Smooth muscle cell (in vitro differentiated cells): ENCODE data around the gene RALGAPA2. TPM values are rescaled to one million over a fixed set of nuclear protein-coding genes. Genes with fewer than 3 reads are reported as not detected.

ENCODE experiments used
- DNase-seq: peaks from one replicate; lab custom pipeline; 2025; ENCODE audit not compliant: unreplicated experiment; lab: John Stamatoyannopoulos, UW
- H2AFZ ChIP-seq: fragments of 200-600 bp; sonication (generic); 2 replicates; pipeline ENCODE4 v1.6.0; 2016; ENCODE audit warnings: antibody characterized with exemption, low read depth, mild to moderate bottlenecking
- H3F3A ChIP-seq: fragments of 200-600 bp; sonication (generic); 2 replicates; pipeline ENCODE4 v1.6.0; 2017; ENCODE audit warnings: antibody characterized with exemption, low read depth
- H3K27ac ChIP-seq: fragments of 200-600 bp; sonication (generic); 2 replicates; pipeline ENCODE4 v1.5.1; 2016; ENCODE audit warnings: low read depth, mild to moderate bottlenecking
- H3K27me3 ChIP-seq: fragments of 200-600 bp; sonication (generic); 2 replicates; pipeline ENCODE4 v1.6.1; 2016; ENCODE audit warnings: low read depth, mild to moderate bottlenecking
- H3K36me3 ChIP-seq: fragments of 200-600 bp; sonication (generic); 2 replicates; pipeline ENCODE4 v1.5.1; 2016; ENCODE audit warnings: low read depth
- H3K4me1 ChIP-seq: fragments of 200-600 bp; sonication (generic); 2 replicates; pipeline ENCODE4 v1.5.1; 2016; ENCODE audit warnings: low read depth
- H3K4me2 ChIP-seq: fragments of 200-600 bp; sonication (generic); 2 replicates; pipeline ENCODE4 v1.6.0; 2016; ENCODE audit warnings: mild to moderate bottlenecking
- H3K4me3 ChIP-seq: fragments of 200-600 bp; sonication (generic); 2 replicates; pipeline ENCODE4 v1.5.1; 2016; ENCODE audit warnings: mild to moderate bottlenecking
- H3K79me2 ChIP-seq: fragments of 200-600 bp; sonication (generic); 2 replicates; pipeline ENCODE4 v1.6.0; 2016; ENCODE audit warnings: low read depth, mild to moderate bottlenecking
- H3K9ac ChIP-seq: fragments of 200-600 bp; sonication (generic); 2 replicates; pipeline ENCODE4 v1.6.0; 2016; ENCODE audit warnings: low read depth
- H3K9me3 ChIP-seq: fragments of 200-600 bp; sonication (generic); replicated peaks from 2 replicates; pipeline ENCODE4 v1.5.1; 2016; ENCODE audit warnings: low read depth
- H4K20me1 ChIP-seq: fragments of 200-600 bp; sonication (generic); 2 replicates; pipeline ENCODE4 v1.6.0; 2016; ENCODE audit warnings: low read depth
- CTCF ChIP-seq: fragments of 200-600 bp; sonication (generic); IDR thresholded peaks from 2 replicates; pipeline ENCODE4 v1.5.1; 2017; ENCODE audit warnings: borderline replicate concordance, mild to moderate bottlenecking, antibody characterized with exemption; ENCODE audit not compliant: insufficient read depth, poor library complexity, severe bottlenecking
- WGBS: methylation state at CpG from one replicate; pipeline ENCODE4 v1.1.7; 2016; ENCODE audit warnings: low lambda C conversion rate; 5-methylcytosine and 5-hydroxymethylcytosine counted together
- polyA plus RNA-seq: library from polyadenylated mRNA; unstranded; fragments of >200 nt; fragmentation: Nextera tagmentation; extraction: Ambion mirVana; gene quantifications from 2 replicates; pipeline ENCODE4 v1.2.1, GENCODE V29; 2016
- total RNA-seq: library from RNA; depleted of rRNA; stranded (reverse); fragments of >200 nt; gene quantifications from 2 replicates; pipeline ENCODE4 v1.2.3, GENCODE V29; 2014

RALGAPA2 gene
- total and polyA plus RNA-seq, 2 experiments from 2014 or later = 3.5 to 6.2 TPM

- no peak overlapping the region for H3K4me3 ChIP-seq
- no peaks in the 10 kb centered on the region for H3K79me2 ChIP-seq
- H3K27ac ChIP-seq = no peak overlapping the region
- no peaks in the 10 kb centered on the region for H3F3A ChIP-seq
- no peak overlapping the region for H3K4me2 ChIP-seq
- no peak overlapping the region for H2AFZ ChIP-seq
- no peak overlapping the region for H3K9ac ChIP-seq
- H3K4me1 ChIP-seq = no peaks in the 10 kb centered on the region
- TF ChIP-seq CTCF = no peak
- H3K36me3 ChIP-seq = no peaks in the 10 kb centered on the region
- no peaks in the 10 kb centered on the region for H3K27me3 ChIP-seq
- no peak for DNase-seq
- H4K20me1 ChIP-seq = no peaks in the 10 kb centered on the region
- H3K9me3 ChIP-seq = no peaks in the 10 kb centered on the region
- 93% methylated on average over 2 of the region's 2 CpGs for WGBS
Observed at GRCh38 chr20:20624914-20625313, 87.5 kb downstream of the RALGAPA2 start.

GRCh38 chr20:20621195-20621594 is 91.2 kb downstream of the RALGAPA2 start:
- no peaks in the 10 kb centered on the region for H4K20me1 ChIP-seq
- H3K79me2 ChIP-seq = no peaks in the 10 kb centered on the region
- no peak for TF ChIP-seq CTCF
- no peak overlapping the region for H2AFZ ChIP-seq
- H3K27me3 ChIP-seq = no peaks in the 10 kb centered on the region
- H3K4me2 ChIP-seq = no peak overlapping the region
- 82% methylated on average over 1 of the region's 1 CpG for WGBS
- no peak overlapping the region for H3K9ac ChIP-seq
- DNase-seq = no peak
- no peaks in the 10 kb centered on the region for H3F3A ChIP-seq
- no peaks in the 10 kb centered on the region for H3K9me3 ChIP-seq
- H3K4me3 ChIP-seq = no peak overlapping the region
- no peaks in the 10 kb centered on the region for H3K36me3 ChIP-seq
- H3K27ac ChIP-seq = no peak overlapping the region
- H3K4me1 ChIP-seq = no peaks in the 10 kb centered on the region

GRCh38 chr20:20614391-20614790 is 98.1 kb downstream of the RALGAPA2 start:
- H3K4me1 ChIP-seq = no peaks in the 10 kb centered on the region
- no peak overlapping the region for H2AFZ ChIP-seq
- H4K20me1 ChIP-seq = no peaks in the 10 kb centered on the region
- TF ChIP-seq CTCF = no peak
- no peaks in the 10 kb centered on the region for H3K36me3 ChIP-seq
- H3K79me2 ChIP-seq = no peaks in the 10 kb centered on the region
- H3K9me3 ChIP-seq = no peaks in the 10 kb centered on the region
- no peak overlapping the region for H3K27ac ChIP-seq
- no peak overlapping the region for H3K9ac ChIP-seq
- no peak overlapping the region for H3K4me2 ChIP-seq
- no peak for DNase-seq
- H3F3A ChIP-seq = no peaks in the 10 kb centered on the region
- no peaks in the 10 kb centered on the region for H3K27me3 ChIP-seq
- no peak overlapping the region for H3K4me3 ChIP-seq
- WGBS = 95% methylated on average over 3 of the region's 3 CpGs

- DNase-seq = no peak
Observed at GRCh38 chr20:20612251-20612650, 100.2 kb downstream of the RALGAPA2 start.

More at GRCh38 chr20:20612251-20612650, 100.2 kb downstream of the RALGAPA2 start:
- H3K79me2 ChIP-seq = no peaks in the 10 kb centered on the region
- H2AFZ ChIP-seq = no peak overlapping the region
- no peaks in the 10 kb centered on the region for H3K36me3 ChIP-seq
- TF ChIP-seq CTCF = no peak
- H3K27ac ChIP-seq = no peak overlapping the region
- H3K4me1 ChIP-seq = no peaks in the 10 kb centered on the region
- H3K9ac ChIP-seq = no peak overlapping the region
- WGBS = 66% methylated on average over 2 of the region's 2 CpGs
- no peaks in the 10 kb centered on the region for H4K20me1 ChIP-seq
- no peaks in the 10 kb centered on the region for H3K9me3 ChIP-seq
- H3K4me2 ChIP-seq = no peak overlapping the region
- no peaks in the 10 kb centered on the region for H3K27me3 ChIP-seq
- H3F3A ChIP-seq = no peaks in the 10 kb centered on the region
- no peak overlapping the region for H3K4me3 ChIP-seq
